ENCODE data around the gene CNKSR1. TPM values are rescaled to one million over a fixed set of nuclear protein-coding genes. Genes with fewer than 3 reads are reported as not detected.

The CNKSR1 gene
- total RNA-seq, 2 experiments from 2014 or later = 0.84 to 1.1 TPM

- CTCF ChIA-PET = interaction anchor here (1.1 to 1.8 kb wide), 5 partner anchors 62 to 193 kb away, joined by 3 to 9 read pairs (median 5); partner anchors contain the start of gene CEP85
- POLR2A ChIA-PET = interaction anchor here (1.5 kb wide), 1 partner anchor 59 kb away, joined by 3 read pairs; no protein-coding TSS in a partner anchor
Measured at GRCh38 chr1:26171084-26172072, 5.9 kb upstream of the CNKSR1 start, which contains the start of gene ZNF593OS. ZNF593OS (minus strand) TSS chr1:26171832; CDS start chr1:26171661, 171 bp downstream.

GRCh38 chr1:26175346-26175745 is 1.9 kb upstream of the CNKSR1 start:
- ChIA-PET CTCF (interaction anchor here (1.0 to 1.6 kb wide), 2 partner anchors 59 to 189 kb away, joined by 3 to 5 read pairs; partner anchors contain the start of gene CEP85), POLR2A (no interaction called here)

GRCh38 chr1:26180010-26180506 is 2.8 kb downstream of the CNKSR1 start:
- ChIA-PET CTCF (interaction anchor here (0.7 to 2.6 kb wide), 2 partner anchors 10 to 35 kb away, joined by 3 to 8 read pairs; partner anchors contain the start of gene ZNF593), POLR2A (no interaction called here)

- ChIA-PET CTCF (interaction anchor here (2.6 kb wide), 1 partner anchor 12 kb away, joined by 8 read pairs; the partner anchor contains the start of gene ZNF593), POLR2A (no interaction called here)
Measured at GRCh38 chr1:26181586-26182382, 4.5 kb downstream of the CNKSR1 start.

- POLR2A ChIA-PET = no interaction called here
- CTCF ChIA-PET = interaction anchor here (2.6 kb wide), 1 partner anchor 12 kb away, joined by 8 read pairs; the partner anchor contains the start of gene ZNF593
Measured at GRCh38 chr1:26182383-26182696, 5.0 kb downstream of the CNKSR1 start.

- ChIA-PET POLR2A (no interaction called here), CTCF (interaction anchor here (0.7 kb wide), 1 partner anchor 14 kb away, joined by 3 read pairs; the partner anchor contains the start of gene ZNF593)
Measured at GRCh38 chr1:26184086-26184485, 6.8 kb downstream of the CNKSR1 start.

GRCh38 chr1:26184883-26185282 is 7.6 kb downstream of the CNKSR1 start:
- ChIA-PET POLR2A (no interaction called here), CTCF (no interaction called here)

- ChIA-PET POLR2A (no interaction called here), CTCF (interaction anchor here (1.1 kb wide), 1 partner anchor 46 kb away, joined by 4 read pairs; the partner anchor contains the start of gene CEP85)
Measured at GRCh38 chr1:26187882-26188281, 10.6 kb downstream of the CNKSR1 start.

GRCh38 chr1:26188477-26188876 is 11.2 kb downstream of the CNKSR1 start:
- CTCF ChIA-PET = interaction anchor here (1.1 kb wide), 2 partner anchors 45 to 130 kb away, joined by 3 to 4 read pairs; partner anchors contain the start of gene CEP85
- POLR2A ChIA-PET = no interaction called here

- ChIA-PET CTCF (interaction anchor here (1.1 to 1.6 kb wide), 2 partner anchors 19 to 129 kb away, joined by 3 read pairs; partner anchors contain the start of gene ZNF593), POLR2A (no interaction called here)
Measured at GRCh38 chr1:26189331-26189730, 12.0 kb downstream of the CNKSR1 start.

GRCh38 chr1:26189751-26190275 is 12.5 kb downstream of the CNKSR1 start:
- ChIA-PET CTCF (interaction anchor here (1.6 kb wide), 1 partner anchor 20 kb away, joined by 3 read pairs; the partner anchor contains the start of gene ZNF593), POLR2A (no interaction called here)

GRCh38 chr1:26190373-26190987 is 13.2 kb downstream of the CNKSR1 start, which contains the start of gene CATSPER4:
CATSPER4 (plus strand) TSS chr1:26190602; CDS start chr1:26190628, 26 bp downstream.
- ChIA-PET POLR2A (no interaction called here), CTCF (interaction anchor here (0.8 to 1.6 kb wide), 2 partner anchors 16 to 20 kb away, joined by 3 read pairs; partner anchors contain the start of gene ZNF593)

GRCh38 chr1:26191739-26192138 is 14.4 kb downstream of the CNKSR1 start:
- POLR2A ChIA-PET = no interaction called here
- CTCF ChIA-PET = interaction anchor here (1.3 kb wide), 1 partner anchor 42 kb away, joined by 4 read pairs; the partner anchor contains the start of gene CEP85

GRCh38 chr1:26195805-26196204 is 18.5 kb downstream of the CNKSR1 start:
- CTCF ChIA-PET = interaction anchor here (0.6 to 0.7 kb wide), 2 partner anchors 16 to 280 kb away, joined by 3 to 5 read pairs; no protein-coding TSS in a partner anchor

GRCh38 chr1:26197301-26197700 is 20.0 kb downstream of the CNKSR1 start:
- CTCF ChIA-PET = no interaction called here
- POLR2A ChIA-PET = no interaction called here

More at GRCh38 chr1:26195805-26196204, 18.5 kb downstream of the CNKSR1 start:
- POLR2A ChIA-PET = no interaction called here

- ChIA-PET CTCF (no interaction called here), POLR2A (no interaction called here)
Measured at GRCh38 chr1:26197813-26198212, 20.5 kb downstream of the CNKSR1 start.

GRCh38 chr1:26200413-26200812 is 23.1 kb downstream of the CNKSR1 start:
- ChIA-PET CTCF (interaction anchor here (1.4 kb wide), 1 partner anchor 33 kb away, joined by 5 read pairs; the partner anchor contains the start of gene CEP85), POLR2A (no interaction called here)

- ChIA-PET POLR2A (no interaction called here), CTCF (interaction anchor here (0.6 to 2.3 kb wide), 3 partner anchors 30 to 118 kb away, joined by 3 to 6 read pairs (median 3); partner anchors contain the start of gene CEP85)
Measured at GRCh38 chr1:26203642-26204318, 26.5 kb downstream of the CNKSR1 start.

Measured in activated CD8-positive, alpha-beta memory T cell treated with anti-CD3 and anti-CD28 coated beads for 36 hours (primary cell).